GM18868 (cell line): Measurements from ENCODE around the gene SYTL3.
"Not testable (repeated sequence)": the region's sequence is repeated elsewhere in the genome, so short reads cannot be mapped to it uniquely, and the experiment has no call there.

Source experiments
- ATAC-seq: cut with Tn5 transposase; IDR thresholded peaks from one replicate; pipeline ENCODE4 v1.9.1; 2021; ENCODE audit warnings: mild to moderate bottlenecking, moderate library complexity; ENCODE audit not compliant: unreplicated experiment

SYTL3 gene

GRCh38 chr6:158686791-158687381, 37.0 kb downstream of the SYTL3 start:
- peak; percentile 84 for ATAC-seq

GRCh38 chr6:158687506-158687905, 37.7 kb downstream of the SYTL3 start:
- ATAC-seq, result no peak

GRCh38 chr6:158688860-158689259, 39.0 kb downstream of the SYTL3 start:
- ATAC-seq, result no peak

- ATAC-seq, result no peak
These were observed 45.1 kb downstream of the SYTL3 start for GRCh38 chr6:158694913-158695312.

GRCh38 chr6:158697811-158698210, 48.0 kb downstream of the SYTL3 start:
- ATAC-seq, result no peak

GRCh38 chr6:158698931-158699330, 49.1 kb downstream of the SYTL3 start:
- no peak for ATAC-seq

GRCh38 chr6:158701268-158701667, 51.4 kb downstream of the SYTL3 start:
- ATAC-seq, result not testable (repeated sequence)

GRCh38 chr6:158703111-158703836, 53.4 kb downstream of the SYTL3 start:
- no peak for ATAC-seq

- ATAC-seq, result peak; percentile 97
These were observed 54.3 kb downstream of the SYTL3 start for GRCh38 chr6:158703837-158704822.

GRCh38 chr6:158705386-158706126, 55.7 kb downstream of the SYTL3 start:
- ATAC-seq, result no peak

GRCh38 chr6:158706369-158706982, 56.6 kb downstream of the SYTL3 start:
- no peak for ATAC-seq

GRCh38 chr6:158707120-158707820, 57.4 kb downstream of the SYTL3 start:
- no peak for ATAC-seq

- no peak for ATAC-seq
These were observed 58.0 kb downstream of the SYTL3 start for GRCh38 chr6:158707821-158708195.

- no peak for ATAC-seq
These were observed 58.4 kb downstream of the SYTL3 start for GRCh38 chr6:158708239-158708638.

- no peak for ATAC-seq
These were observed 60.0 kb downstream of the SYTL3 start for GRCh38 chr6:158709809-158710208.

GRCh38 chr6:158711264-158711663, 61.4 kb downstream of the SYTL3 start:
- no peak for ATAC-seq

GRCh38 chr6:158713469-158713868, 63.6 kb downstream of the SYTL3 start:
- no peak for ATAC-seq

- no peak for ATAC-seq
These were observed 64.9 kb downstream of the SYTL3 start for GRCh38 chr6:158714706-158715105.
